ENCODE results near the gene TTC34. TPM values are rescaled to one million over a fixed set of nuclear protein-coding genes. Genes with fewer than 3 reads are reported as not detected.

TTC34 gene
- total and polyA plus RNA-seq, 9 of the 15 experiments (the other 6 are each of a cell fraction or from before 2014, with no cell fraction given), result 0.03 to 0.38 (median 0.05) TPM; not detected in 2

- no peak for DNase-seq (ENCODE audit: extremely low read depth in 1 of 4, low spot score in 3 of 4)
- Histone ChIP-seq H3K27me3 (ENCODE audit: control insufficient read depth in 2 of 2, insufficient read depth in 2 of 2, low read length in 2 of 2) (peaks cover 0 to 15% of the 10 kb centered on the region in 2 experiments; a peak in 2 of 5 replicates), H3K4me3 (no peak overlapping the region), H3K79me2 (ENCODE audit: control insufficient read depth, insufficient read depth, low read length) (no peaks in the 10 kb centered on the region), H3K9ac (ENCODE audit: insufficient read depth in 1 of 2, low read depth in 2 of 2, low read length in 2 of 2) (no peak overlapping the region), H3K4me1 (replicated peaks in 1 of 2; ENCODE audit: control insufficient read depth in 2 of 2, insufficient read depth in 2 of 2, low read length in 2 of 2) (peaks cover 4 to 11% of the 10 kb centered on the region in 2 experiments; a peak in 2 of 5 replicates), H2AFZ (ENCODE audit: low read depth, low read length) (no peak overlapping the region), H3K9me1 (ENCODE audit: control insufficient read depth, insufficient read depth, low read length) (no peaks in the 10 kb centered on the region), H4K20me1 (replicated peaks; ENCODE audit: control insufficient read depth, insufficient read depth, low read length) (no peaks in the 10 kb centered on the region), H3K4me2 (ENCODE audit: insufficient read depth, low read length) (no peak overlapping the region), H3K9me3 (replicated peaks; ENCODE audit: control insufficient read depth, insufficient read depth, low read depth, low read length) (peaks cover 10% of the 10 kb centered on the region), H3K27ac (ENCODE audit: extremely low read depth, low read depth, low read length) (no peak overlapping the region), H3K36me3 (ENCODE audit: control insufficient read depth, insufficient read depth, low read length) (no peaks in the 10 kb centered on the region)
- no TSS peak for BruUV-seq (replicated peaks)
- no peak for ATAC-seq
- FAIRE-seq, result no peak
- CTCF ChIA-PET (ENCODE audit: low intra/inter-chr PET ratio), result no interaction called here
- in situ Hi-C loops (cut with MboI) (no loop called here), intact Hi-C loops (cut with micrococcal nuclease) (no loop called here)
- POLR2A ChIA-PET, result interaction anchor here (1.0 kb wide), 1 partner anchor 22 kb away, joined by 3 read pairs; no protein-coding TSS in a partner anchor
- 21% methylated on average over 32 of the region's 46 CpGs for WGBS (ENCODE audit: insufficient coverage, low coverage, missing lambda C conversion rate)
- TF ChIP-seq FIP1L1 (IDR thresholded peaks at IDR 0.05; ENCODE audit: low read depth, low read length, poor library complexity, severe bottlenecking) (no peak), SRSF3 (IDR thresholded peaks at IDR 0.05; ENCODE audit: insufficient read depth, low read length) (no peak), BCOR (IDR thresholded peaks at IDR 0.05) (no peak), CHAMP1 (IDR thresholded peaks at IDR 0.05) (no peak), ZBTB43 (CRISPR knock-in tag; IDR thresholded peaks at IDR 0.05) (no peak), ZBTB49 (CRISPR knock-in tag; IDR thresholded peaks at IDR 0.05; ENCODE audit: borderline replicate concordance) (no peak), OTX1 (CRISPR knock-in tag; IDR thresholded peaks at IDR 0.05) (no peak), BHLHE40 (IDR thresholded peaks at IDR 0.05; ENCODE audit: low read length) (no peak), LCOR (CRISPR knock-in tag; IDR thresholded peaks at IDR 0.05) (no peak), SRSF1 (IDR thresholded peaks at IDR 0.05; ENCODE audit: low read depth, low read length) (no peak), USF1 (CRISPR knock-in tag; IDR thresholded peaks at IDR 0.05) (no peak)
Measured at GRCh38 chr1:2628191-2628932, 173.1 kb downstream of the TTC34 start.
